Measurements from ENCODE around the gene QRSL1. TPM values are rescaled to one million over a fixed set of nuclear protein-coding genes. Genes with fewer than 3 reads are reported as not detected.
A peak's percentile ranks its signal among the peaks of the same experiment; 100 is the strongest.
"Not testable (repeated sequence)": the region's sequence is repeated elsewhere in the genome, so short reads cannot be mapped to it uniquely, and the experiment has no call there.

Gene QRSL1
- total RNA-seq, 2 donors from 2014 or later: 20.0 to 20.5 TPM

DNA sequence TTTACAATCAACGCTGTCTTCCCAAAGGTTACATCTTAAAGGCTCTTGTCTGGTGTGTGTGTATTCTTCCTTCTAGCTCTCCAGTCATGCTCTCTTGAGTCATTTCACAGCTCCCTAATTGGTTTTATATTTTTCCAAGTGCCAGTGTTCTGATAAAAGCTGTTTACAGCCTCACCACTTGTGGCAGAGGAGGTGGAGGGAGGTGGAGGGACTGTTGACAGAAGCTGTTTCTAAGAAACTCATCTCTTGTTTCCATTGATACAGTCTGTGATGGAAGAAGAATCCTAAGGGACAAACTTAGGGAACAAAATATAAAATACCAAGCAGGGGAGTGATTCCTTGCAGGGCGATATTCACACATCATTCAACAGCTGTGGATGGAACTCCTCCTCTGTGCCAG, 64.0 kb downstream of the QRSL1 start:
- H3K27ac Mint-ChIP-seq: no peak overlapping the region
- no peaks in the 10 kb centered on the region for H3K9me3 Mint-ChIP-seq
- no peaks in the 10 kb centered on the region for H3K36me3 Mint-ChIP-seq
- DNase-seq (ENCODE audit: low spot score in 2 of 2): no peak
- ATAC-seq: no peak

GRCh38 chr6:106694343-106694742, 65.0 kb downstream of the QRSL1 start:
- ATAC-seq: no peak
- DNase-seq (ENCODE audit: low spot score in 2 of 2): no peak
- H3K27ac Mint-ChIP-seq: no peak overlapping the region
- no peaks in the 10 kb centered on the region for H3K36me3 Mint-ChIP-seq
- no peaks in the 10 kb centered on the region for H3K9me3 Mint-ChIP-seq

GRCh38 chr6:106700581-106700980, 71.2 kb downstream of the QRSL1 start:
- H3K27ac Mint-ChIP-seq: no peak overlapping the region
- DNase-seq (ENCODE audit: low spot score in 2 of 2) (no peak), ATAC-seq (no peak)
- peaks cover 0 to 4% of the 10 kb centered on the region in 2 donors for H3K36me3 Mint-ChIP-seq
- peaks cover 0 to 5% of the 10 kb centered on the region in 2 donors for H3K9me3 Mint-ChIP-seq

DNA sequence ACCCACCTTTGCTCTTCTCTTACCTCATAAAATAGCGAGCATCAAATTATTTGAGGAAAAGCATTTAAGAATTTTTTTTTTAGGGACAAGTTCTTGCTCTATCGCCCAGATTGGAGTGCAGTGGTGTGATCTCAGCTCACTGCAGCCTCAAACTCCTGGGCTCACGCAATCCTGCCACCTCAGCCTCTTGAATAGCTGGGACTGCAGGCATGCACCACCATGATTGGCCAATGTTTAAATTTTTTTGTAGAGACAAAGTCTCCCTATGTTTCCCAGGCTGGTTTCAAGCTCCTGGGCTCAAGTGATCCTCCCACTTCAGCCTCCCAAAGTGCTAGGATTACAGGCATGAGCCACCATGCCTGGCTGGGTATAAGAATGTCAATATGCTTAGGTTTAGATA, 71.8 kb downstream of the QRSL1 start:
- H3K9me3 Mint-ChIP-seq; H3K36me3 Mint-ChIP-seq; DNase-seq (ENCODE audit: low spot score in 2 of 2); ATAC-seq; H3K27ac Mint-ChIP-seq: not testable (repeated sequence)

DNA sequence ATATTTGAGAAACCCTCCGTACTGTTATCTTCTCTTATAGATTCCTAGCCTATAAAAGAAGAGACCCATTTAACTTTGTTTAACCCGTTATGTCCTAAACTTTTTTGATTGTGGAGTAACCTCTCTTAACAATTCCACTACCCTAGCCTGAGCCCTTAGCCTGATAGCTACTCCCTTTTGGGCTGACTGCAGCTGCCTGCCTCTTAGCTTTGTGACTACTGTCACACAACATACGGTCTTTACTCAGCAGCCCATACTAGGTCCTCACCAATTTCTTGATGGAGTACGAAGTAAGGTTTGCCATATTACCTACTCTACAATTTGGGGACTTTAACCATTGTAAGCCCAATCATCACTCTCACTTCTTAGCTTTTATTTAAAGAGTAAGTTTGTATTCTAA, 72.7 kb downstream of the QRSL1 start:
- Mint-ChIP-seq H3K36me3 (peaks cover 0 to 4% of the 10 kb centered on the region in 2 donors), H3K9me3 (peaks cover 0 to 5% of the 10 kb centered on the region in 2 donors), H3K27ac (no peak overlapping the region)
- ATAC-seq: no peak
- DNase-seq (ENCODE audit: low spot score in 2 of 2): no peak

- ATAC-seq (peak in 1 of 2 donors; percentile 13), DNase-seq (ENCODE audit: low spot score in 2 of 2) (no peak)
- H3K9me3 Mint-ChIP-seq: peaks cover 0 to 5% of the 10 kb centered on the region in 2 donors
- H3K27ac Mint-ChIP-seq: no peak overlapping the region
- H3K36me3 Mint-ChIP-seq: peaks cover 0 to 4% of the 10 kb centered on the region in 2 donors
Observed at GRCh38 chr6:106702451-106703110, 73.2 kb downstream of the QRSL1 start.

GRCh38 chr6:106704327-106704726, 74.9 kb downstream of the QRSL1 start:
- Mint-ChIP-seq H3K9me3 (peaks cover 0 to 5% of the 10 kb centered on the region in 2 donors), H3K36me3 (peaks cover 0 to 4% of the 10 kb centered on the region in 2 donors), H3K27ac (no peak overlapping the region)
- DNase-seq (ENCODE audit: low spot score in 2 of 2): no peak
- ATAC-seq: no peak

DNA sequence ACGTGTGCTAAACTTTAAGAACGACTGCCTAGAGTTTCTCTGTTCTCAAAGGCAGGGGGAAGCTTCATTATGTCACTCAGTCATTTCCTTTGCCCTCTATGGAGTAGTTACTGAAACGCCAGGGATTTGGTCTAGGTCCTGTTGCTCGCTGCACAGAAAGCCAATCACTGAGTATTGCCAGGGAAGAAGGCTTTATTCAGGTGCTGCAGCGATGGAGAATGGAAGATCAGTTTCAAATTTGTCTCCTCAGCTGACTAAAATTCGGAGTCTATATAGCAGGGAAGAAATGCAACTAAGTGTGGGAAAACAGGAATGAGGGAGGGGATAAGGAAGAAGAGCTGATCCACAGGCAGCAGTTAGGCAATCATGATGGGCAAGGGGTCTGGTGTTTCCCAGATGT, 75.8 kb downstream of the QRSL1 start:
- DNase-seq (ENCODE audit: low spot score in 2 of 2) (no peak), ATAC-seq (no peak)
- H3K36me3 Mint-ChIP-seq: peaks cover 0 to 4% of the 10 kb centered on the region in 2 donors
- no peak overlapping the region for H3K27ac Mint-ChIP-seq
- peaks cover 0 to 5% of the 10 kb centered on the region in 2 donors for H3K9me3 Mint-ChIP-seq

- ATAC-seq (no peak), DNase-seq (ENCODE audit: low spot score in 2 of 2) (no peak)
- no peaks in the 10 kb centered on the region for H3K9me3 Mint-ChIP-seq
- no peak overlapping the region for H3K27ac Mint-ChIP-seq
- no peaks in the 10 kb centered on the region for H3K36me3 Mint-ChIP-seq
Observed at GRCh38 chr6:106710580-106710979, 81.2 kb downstream of the QRSL1 start.

DNA sequence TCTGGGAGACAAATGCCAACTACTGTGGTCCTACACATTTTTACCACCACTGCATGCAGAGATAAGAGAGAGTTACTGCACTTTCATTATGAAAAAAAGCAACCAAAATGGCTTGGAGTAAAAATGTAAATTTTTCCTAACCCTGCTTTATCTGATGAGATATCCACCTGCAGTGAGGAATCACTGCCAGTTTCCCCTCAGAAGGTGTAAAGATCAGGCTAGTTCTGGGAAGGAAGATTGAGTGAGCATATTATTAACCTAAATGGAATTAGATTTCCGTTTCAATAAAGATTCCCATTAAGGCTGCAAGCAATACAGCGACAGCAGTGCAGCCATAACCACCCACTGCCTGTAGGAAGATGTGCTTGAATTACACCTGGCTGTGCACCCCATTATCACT, 84.9 kb downstream of the QRSL1 start:
- no peaks in the 10 kb centered on the region for H3K9me3 Mint-ChIP-seq
- no peak overlapping the region for H3K27ac Mint-ChIP-seq

GRCh38 chr6:106715922-106716321, 86.5 kb downstream of the QRSL1 start:
- Mint-ChIP-seq H3K36me3 (no peaks in the 10 kb centered on the region), H3K9me3 (no peaks in the 10 kb centered on the region), H3K27ac (no peak overlapping the region)
- DNase-seq (ENCODE audit: low spot score in 2 of 2) (no peak), ATAC-seq (no peak)

More for the DNA sequence above, 84.9 kb downstream of the QRSL1 start:
- no peak for DNase-seq (ENCODE audit: low spot score in 2 of 2)
- no peaks in the 10 kb centered on the region for H3K36me3 Mint-ChIP-seq
- no peak for ATAC-seq

GRCh38 chr6:106716966-106717365, 87.6 kb downstream of the QRSL1 start:
- ATAC-seq: no peak
- Mint-ChIP-seq H3K27ac (no peak overlapping the region), H3K9me3 (no peaks in the 10 kb centered on the region), H3K36me3 (no peaks in the 10 kb centered on the region)
- DNase-seq (ENCODE audit: low spot score in 2 of 2): no peak

Other genes with a start within 250 kb of the QRSL1 start
- 1 to 10 TPM; 6.6 to 8.0 TPM for gene RTN4IP1, start 80 bp upstream of the QRSL1 start, total RNA-seq

Data from activated naive CD4-positive, alpha-beta T cell treated with anti-CD3 and anti-CD28 coated beads, Interleukin-2, amount 50 U/mL, for 72 hours (primary cell).